ENCODE results near the gene MTMR3.

DNA sequence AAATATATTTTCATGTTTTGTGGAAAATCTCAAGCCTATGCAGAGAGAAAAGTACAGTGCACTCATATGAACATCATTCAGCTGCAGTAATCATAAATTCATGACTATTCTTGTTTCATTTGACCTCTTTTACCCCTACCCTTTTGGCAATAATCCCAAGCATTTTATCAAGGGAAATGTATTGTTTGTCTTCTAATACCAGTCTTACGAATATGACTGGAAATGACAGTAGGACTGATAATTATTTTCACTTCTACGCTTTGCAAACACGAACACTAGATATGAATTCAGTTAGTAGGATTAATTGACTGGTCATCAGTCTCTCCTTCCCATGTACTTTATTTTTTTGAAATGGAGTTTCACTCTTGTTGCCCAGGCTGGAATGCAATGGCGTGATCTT, 90.3 kb downstream of the MTMR3 start:
- no peak for TF ChIP-seq POLR2A (IDR thresholded peaks at IDR 0.05)
- TF ChIP-seq, protein P1, sequence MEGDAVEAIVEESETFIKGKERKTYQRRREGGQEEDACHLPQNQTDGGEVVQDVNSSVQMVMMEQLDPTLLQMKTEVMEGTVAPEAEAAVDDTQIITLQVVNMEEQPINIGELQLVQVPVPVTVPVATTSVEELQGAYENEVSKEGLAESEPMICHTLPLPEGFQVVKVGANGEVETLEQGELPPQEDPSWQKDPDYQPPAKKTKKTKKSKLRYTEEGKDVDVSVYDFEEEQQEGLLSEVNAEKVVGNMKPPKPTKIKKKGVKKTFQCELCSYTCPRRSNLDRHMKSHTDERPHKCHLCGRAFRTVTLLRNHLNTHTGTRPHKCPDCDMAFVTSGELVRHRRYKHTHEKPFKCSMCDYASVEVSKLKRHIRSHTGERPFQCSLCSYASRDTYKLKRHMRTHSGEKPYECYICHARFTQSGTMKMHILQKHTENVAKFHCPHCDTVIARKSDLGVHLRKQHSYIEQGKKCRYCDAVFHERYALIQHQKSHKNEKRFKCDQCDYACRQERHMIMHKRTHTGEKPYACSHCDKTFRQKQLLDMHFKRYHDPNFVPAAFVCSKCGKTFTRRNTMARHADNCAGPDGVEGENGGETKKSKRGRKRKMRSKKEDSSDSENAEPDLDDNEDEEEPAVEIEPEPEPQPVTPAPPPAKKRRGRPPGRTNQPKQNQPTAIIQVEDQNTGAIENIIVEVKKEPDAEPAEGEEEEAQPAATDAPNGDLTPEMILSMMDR (IDR thresholded peaks at IDR 0.05), result no peak
